HG03521 (cell line): ENCODE data around the gene SORCS2.

Experiments
- ATAC-seq: cut with Tn5 transposase; IDR thresholded peaks from one replicate; pipeline ENCODE4 v1.9.1; 2021; ENCODE audit warnings: mild to moderate bottlenecking, moderate library complexity; ENCODE audit not compliant: unreplicated experiment

Gene SORCS2

DNA sequence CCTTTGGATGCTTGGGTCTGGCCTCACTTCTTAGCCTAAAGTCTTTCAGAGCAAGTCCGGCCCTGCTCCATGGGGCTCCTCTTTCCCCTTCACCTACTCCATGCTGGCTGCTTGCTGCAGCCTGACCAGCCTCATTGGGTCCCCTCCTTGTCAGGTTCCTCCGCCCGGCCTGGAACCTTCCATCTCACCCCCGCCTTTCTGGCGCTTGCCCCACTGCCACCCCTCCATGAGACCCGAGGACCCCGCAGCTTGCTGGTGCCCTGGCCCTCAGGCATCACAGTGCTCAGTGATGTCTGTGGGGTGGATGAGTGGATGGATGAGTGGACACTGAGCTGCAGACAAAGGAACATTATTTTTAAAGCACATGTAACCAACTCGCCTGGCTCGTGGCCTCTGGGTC is 24.7 kb downstream of the SORCS2 start:
- ATAC-seq, result no peak

DNA sequence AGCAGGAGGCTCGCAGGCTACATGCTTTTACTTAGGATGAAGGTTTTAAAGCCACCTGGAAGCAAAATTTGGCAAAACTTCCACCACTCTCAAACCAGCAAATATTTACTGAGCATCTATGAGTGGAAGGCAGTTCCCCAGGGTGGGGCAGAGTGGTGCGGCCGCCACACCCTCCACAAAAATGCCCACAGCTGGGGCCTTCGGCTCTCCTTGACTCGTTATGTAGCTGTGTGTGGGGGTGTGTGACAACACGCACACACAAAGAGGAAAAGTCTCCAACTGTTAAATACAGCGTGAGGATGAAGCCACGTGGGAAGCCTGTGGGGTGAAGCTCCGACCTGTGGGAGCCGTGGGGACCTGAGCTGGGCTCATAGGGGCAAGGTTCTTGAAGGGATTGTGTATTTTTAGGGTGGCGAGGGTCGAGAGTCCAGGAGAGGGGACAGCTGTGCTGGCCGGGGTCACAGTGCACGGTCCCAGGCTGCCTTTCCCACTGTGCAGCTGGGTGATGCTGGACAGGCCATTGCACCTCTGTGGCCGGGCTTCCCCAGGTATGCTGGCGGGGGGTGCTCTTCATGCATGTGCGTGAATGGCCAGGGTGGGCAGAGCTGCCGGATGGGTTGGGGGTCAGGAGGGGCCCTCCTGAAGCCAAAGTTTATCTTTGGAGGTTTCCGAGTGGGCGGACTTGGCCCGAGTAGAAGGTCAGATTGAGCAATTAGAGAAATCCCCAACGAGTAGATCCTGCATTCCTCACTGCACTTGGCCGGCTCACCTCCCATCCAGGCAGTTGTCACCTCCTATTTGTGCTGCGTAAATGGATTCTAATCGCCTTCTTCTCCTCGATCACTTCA is 25.4 kb downstream of the SORCS2 start:
- ATAC-seq, result no peak

DNA sequence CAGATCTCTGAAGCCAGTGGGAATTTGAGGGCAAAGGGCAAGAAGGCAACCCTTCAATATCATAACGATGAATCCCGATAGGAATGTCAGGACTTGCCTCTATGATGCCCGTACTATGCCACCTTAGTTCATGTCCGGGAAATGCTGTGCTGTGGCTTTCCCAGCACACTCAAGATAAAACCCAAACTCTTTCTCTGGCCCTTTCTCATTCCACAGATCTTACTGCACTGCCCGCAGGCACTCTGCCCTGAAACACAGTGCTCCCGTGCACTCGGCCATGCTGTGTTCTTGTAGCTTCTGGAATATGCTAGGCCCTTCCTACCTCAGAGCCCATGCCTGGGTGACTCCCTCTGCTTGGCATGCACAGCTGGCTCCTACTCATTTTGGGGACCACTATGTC is 26.3 kb downstream of the SORCS2 start:
- no peak for ATAC-seq

DNA sequence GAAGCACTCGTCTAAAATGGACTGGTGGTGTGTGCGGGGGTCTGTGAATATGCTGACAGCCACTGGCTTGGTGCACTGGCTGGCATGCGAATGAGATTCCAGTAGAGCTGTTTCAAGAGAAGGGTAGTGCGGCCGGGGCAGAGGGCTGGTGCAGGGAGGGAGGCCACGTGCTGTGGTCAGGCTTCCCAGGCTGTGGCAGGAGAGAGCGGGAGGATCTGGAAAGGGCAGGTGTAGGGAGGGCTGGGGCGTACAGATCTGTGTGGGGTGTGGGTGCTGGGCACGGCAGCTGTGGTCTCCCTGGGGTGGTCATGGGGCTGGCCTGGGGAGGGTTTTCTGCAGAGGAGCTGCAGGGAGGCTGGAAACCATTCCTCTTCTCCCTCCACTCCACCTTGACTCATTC is 30.2 kb downstream of the SORCS2 start:
- no peak for ATAC-seq

DNA sequence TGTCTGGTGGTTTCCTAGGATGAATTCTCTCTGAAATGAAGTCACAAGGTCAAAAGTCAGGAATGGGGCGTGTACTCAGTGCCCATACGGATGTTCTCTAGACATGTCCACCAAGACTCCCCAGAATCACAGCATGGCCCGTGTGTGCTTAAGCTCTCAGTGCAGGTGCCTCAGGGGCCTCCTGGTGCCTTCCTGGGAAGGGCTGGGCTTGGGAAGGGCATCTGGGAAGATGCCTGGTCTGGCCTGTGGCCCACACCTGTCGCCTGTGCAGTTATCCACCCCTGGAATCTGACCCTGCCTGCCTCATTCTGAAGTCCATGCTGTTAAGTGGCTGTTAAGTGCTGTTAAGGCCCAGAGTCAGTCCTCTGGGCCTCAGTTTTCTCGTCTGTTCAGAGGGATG is 31.2 kb downstream of the SORCS2 start:
- no peak for ATAC-seq

DNA sequence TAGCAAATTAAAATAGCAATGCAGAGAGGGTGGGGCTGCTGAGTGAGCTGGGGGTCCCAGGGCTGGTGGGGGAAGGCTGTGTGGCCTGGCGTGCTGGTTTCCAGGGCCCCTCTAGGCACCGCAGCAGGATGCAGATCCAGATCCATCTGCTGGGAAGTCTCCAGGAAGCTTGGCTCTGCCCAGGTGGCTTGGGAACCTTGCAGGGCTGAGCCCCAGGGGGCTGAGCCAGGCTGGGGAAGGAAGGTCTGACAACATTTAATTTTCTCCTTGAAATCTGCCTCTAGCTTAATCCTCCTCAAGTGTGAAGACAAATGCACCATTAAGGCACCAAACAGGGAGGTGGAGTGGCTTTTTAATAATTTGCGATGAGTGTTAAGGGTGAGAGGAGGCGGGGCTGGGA is 31.7 kb downstream of the SORCS2 start:
- no peak for ATAC-seq

DNA sequence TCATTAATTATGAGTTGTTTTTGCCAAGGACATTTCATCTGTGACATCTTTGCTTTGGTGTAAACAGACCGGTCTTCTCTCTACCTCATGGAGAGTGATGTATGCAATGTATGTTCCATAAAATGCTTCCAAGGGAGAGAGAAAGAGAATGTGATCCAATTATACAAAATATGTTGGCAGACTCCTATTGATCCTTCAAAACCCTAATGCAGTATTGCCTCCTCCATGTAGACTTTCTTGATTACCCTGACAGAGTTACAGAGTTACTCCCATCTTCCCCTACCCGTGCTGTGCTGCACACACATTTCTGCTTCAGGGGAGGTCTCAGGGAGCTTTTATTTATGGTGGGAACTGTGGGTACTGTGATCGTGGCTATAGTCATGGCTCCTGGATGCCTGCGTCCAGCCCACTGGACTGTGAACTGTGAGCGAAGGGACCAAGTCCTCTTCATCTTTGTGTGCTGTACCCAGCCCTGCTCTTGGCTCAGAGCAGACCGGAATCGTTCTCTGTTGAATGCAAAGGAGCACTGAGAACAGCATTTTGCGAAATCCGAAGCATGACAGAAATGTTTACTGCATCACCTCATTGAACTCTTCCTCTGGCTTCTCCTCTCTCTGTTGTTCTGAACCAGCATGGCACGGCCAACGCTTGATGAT is 32.7 kb downstream of the SORCS2 start:
- ATAC-seq, result no peak

DNA sequence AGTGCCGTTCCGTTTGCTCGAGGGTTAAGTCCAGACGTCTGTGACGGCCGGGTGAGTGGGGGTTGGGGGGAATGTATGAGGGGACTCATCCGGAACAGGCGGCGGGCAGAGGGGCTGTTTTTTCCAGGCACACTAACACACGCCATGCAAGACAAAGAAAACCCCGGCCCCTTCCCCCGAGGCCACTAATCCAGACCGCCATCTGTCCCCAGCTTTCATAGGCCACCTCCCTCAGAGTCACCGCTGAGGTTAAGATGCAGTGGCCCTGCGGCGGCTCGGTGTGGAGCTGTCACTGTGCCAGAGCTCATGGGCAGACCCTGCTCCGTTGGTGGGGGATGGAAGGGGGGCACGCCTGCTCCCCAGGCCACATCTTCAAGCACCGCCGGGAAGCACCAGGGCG is 34.1 kb downstream of the SORCS2 start:
- ATAC-seq, result no peak

DNA sequence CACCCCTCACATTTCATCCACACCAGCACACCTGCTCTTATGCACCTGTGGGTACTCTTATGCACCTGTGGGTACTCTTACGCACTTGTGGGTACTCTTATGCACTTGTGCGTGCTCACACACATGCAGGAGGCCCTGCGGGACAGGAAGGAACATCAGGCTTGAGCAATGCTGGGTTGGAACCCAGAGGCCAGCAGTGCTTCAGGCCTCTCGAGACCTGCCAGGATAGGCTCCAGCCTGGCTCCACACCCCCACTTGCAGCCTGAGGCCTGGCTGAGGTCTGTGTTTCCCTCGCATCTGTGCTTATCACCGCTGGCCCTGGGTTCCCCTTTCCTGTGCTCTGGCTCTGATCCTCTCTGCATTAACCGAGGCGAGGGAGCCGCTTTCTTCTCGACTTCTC is 34.7 kb downstream of the SORCS2 start:
- ATAC-seq, result no peak

DNA sequence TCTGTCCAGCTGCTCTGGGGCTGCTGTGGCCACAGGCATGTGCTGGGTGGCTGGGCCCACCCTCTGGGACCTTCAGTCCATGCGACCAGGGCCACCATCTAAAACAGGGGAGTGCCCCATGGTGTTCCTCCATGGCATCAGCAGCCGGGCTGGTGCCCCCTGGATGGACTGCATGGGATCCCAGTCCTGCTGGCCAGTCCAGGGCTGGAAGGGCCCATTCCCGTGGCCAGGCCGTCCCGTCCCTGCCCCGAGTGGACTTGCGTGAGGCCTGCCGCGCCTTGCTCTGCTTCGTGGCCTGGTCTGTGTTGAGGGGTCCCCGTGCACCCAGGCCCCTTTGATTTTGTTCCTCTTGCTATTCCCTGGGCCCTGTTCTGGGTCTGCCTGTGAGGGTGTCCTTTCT is 36.4 kb downstream of the SORCS2 start:
- no peak for ATAC-seq

DNA sequence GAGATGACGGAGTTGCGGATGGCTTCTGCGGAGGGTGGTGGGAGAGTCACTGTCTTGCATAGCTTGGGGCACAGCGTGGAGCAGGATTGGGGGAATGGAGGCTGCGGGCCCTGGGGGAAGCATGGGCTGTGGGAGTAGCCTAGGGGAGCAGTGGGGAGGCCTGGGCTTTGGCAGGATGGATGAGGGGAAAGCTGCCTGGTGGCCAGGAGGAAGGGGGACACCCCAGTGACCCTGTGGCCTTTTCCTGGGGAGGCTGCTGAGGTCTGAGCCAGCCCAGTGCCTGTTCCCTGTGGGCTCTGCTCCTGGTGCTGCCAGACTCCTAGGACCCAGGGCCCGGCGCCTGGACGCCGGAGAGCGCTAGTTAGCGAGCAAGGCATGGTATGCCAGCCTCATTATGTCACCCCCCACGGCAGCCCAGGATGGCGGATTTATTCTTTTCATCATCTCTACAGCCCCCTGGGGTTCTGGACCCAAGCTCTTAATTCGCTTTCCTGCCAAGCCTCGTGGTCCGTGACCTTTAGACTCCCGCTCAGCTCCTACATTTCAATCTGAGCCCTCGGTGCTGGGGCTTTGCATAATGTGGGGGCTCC is 39.8 kb downstream of the SORCS2 start:
- no peak for ATAC-seq

DNA sequence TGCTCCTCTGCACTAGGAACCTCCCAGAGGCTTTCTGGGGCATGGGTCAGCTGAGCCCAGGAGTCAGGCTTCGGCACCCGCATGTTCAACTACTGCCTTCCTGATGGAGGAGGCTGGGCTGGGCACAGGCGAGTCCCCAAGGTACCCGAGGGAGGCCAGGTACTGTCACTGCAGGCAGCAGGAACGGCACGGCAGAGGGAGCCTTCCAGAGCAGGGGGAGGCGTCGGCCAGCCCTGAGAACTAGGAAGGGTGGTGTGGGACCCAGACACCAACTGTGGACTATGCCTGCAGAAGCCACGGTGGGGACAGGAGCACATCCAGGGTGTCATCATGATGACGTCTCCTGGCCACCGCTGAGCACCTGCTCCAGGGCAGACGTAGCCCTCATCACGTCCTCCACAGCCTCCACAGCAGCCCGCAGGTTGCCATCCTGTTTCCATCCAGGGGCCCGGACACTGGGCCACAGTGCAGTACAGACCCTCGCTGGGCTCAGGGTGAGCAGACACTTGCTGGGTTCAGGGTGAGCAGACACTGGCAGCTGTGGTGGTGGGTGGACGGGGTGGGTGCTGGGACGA is 40.8 kb downstream of the SORCS2 start:
- ATAC-seq, result no peak

DNA sequence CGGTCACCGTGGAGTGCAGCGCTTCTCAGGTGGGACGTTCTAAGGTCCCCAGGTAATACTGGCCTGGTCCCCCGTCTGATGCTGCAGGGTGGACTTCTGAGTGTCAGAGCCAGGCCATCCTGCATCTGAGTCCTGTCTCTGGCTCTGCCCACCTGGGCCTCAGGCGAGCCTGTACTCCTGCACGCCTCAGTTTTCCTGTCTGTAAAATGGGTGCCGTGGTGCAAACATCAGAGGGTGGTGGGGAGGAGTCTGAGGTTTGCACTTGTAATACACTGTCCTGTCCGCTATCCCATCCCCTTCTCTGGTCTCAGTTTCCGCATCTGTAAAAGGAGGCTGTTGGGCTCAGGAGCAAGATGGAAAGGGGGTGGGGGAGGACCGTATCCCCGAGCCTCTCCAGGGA is 41.3 kb downstream of the SORCS2 start:
- ATAC-seq, result no peak

DNA sequence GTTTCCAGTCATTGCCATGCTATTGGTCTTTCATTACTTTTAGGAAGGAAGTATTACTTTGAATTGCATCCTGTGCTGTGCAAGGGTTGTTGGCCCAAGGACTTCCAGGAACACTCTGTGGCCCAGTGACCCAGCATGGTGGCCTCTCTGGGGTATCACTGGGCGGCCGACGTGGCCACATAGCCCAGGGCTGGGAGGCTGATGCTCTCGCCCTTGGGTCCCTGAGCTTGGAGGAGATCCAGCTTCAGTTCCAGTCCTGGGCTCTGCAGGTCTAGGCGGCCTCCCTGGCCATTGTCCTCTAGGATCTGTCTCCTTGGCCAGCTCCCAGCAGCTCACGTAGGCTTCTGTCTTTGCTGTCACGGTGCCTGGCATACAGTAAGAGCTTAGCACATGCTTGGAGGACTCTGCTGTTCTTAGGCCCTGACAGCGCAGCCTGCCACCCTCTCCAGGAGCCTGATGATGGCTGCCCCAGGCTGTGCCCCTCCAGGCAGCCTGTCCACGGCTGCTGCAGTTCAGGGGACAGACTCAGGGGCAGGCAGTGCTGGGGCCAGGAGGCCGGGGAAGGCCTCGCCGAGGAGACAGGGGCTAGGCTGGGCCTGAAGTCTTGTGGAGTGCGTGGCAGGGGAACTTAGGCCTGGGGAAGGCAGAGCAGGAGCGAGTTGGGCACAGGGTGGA is 42.2 kb downstream of the SORCS2 start:
- no peak for ATAC-seq

DNA sequence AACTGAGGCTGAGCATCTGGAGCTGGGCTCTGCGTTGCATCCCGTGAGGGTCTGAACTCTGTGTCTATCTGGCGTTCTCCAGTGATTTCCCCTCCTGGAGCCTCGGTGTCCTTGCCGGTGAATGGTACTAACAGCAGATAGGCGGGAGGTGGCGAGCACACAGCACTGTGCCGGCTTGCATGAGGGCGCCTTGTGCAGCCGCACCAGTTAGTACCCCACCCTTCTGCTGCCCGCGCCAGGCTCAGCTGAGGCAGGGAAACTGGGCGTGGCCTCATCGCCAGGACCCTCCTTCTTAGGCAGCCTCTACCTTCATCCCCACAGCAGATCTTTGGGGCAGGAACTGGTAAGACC is 42.7 kb downstream of the SORCS2 start:
- ATAC-seq, result no peak

DNA sequence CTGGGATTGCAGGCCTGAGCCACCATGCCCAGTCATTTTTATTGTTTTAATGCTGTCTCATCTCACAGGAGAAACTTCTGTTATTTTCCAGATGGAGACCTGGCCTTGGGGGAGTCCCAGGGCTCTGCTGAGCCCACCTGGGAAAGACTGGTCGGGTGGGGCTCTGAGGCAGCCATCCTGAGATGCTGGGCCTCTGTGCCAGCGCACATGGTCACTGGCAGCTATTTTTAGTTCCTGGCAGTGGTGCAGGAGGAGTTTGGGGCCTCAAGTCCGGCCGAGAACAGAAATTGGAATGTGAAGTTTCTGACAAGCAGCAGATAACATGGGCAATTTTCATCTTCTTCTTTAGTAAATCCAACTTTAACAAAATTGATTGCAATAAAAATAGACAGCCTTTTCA is 44.5 kb downstream of the SORCS2 start:
- ATAC-seq, result no peak

DNA sequence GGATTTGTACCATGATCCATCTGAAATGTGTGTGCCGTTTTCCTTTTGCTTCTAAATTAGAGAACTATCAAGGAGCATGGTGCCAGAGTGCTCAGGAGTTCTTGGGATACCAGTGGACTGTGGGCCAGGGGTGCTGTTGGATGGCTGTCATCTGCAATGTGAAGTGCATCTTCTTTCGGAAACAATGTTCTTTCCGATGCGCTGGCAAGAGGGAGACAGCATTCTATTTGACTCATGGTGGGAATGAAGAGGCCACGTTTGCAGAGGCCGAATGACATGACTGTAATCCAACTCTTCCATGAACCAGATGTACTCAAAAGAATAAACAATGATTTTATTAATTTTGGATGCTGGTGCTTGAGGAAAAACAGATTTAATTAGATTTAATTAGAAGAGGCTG is 45.5 kb downstream of the SORCS2 start:
- ATAC-seq, result no peak

DNA sequence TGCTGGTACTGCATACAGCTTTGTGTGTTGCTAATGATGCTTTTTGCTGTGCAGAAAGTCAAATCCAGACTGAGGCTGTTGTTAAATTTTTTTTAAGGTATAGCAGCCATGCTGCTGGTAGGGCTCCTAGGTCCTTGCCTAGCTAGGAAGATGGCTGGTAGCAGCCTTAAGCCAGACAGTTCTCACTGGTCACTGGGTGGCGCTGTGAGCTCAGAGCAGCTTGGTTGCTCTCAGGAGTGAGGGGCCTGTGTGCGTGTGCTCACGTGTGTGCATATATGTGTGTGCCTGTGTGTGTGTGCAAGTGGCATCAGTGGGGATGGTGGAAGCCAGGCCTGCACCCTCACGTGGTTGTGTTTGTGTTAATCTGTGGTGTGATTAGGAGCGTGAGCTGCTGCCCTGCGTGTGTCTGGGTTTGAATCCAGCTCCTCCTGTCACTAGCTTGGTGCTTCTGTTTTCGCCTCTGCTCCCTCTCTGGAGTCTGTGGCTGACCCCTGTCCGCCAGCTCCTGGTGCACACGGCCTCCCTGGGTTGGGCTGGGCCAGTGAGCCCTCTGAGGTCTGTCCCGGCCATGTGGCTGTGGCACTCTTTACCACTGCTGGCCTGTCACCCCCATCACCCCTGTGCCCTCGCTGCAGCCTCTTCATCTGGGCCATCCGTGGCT is 46.1 kb downstream of the SORCS2 start:
- no peak for ATAC-seq

DNA sequence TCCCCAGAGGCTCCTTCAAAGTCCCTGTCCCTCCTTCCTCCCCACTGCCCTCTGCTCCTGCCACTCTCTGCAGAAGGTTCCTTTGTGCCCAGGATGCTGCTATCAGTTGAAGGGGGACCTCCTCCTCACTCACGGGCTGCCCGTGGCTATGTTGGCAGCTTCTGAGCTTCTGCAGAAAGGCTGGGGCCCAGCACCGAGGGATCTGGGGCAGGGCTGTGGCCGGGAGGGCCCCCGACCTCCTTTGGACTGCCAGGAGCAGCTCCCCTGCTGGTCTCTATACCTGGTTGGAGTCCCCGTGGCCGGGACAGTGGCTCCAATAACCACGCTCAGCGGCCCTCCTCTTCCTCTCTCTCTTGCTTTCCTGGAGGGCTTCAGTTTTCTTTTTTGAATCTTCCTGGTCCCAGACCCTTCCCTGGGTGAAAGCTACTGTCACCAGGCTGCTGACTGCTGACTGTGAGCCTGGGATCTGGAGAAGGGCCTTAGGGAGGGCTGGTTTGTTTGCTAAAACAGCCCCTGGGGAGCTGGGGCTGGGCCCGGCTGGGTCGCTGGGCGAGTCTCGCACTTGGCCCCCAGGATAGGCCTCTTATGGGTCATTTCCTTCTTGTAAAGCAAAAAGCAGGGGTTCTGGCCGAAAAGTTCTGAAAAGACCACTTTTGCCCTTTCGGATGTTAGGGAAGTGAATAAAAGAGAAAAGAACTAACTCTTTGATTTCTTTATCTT is 46.9 kb downstream of the SORCS2 start:
- ATAC-seq, result no peak

DNA sequence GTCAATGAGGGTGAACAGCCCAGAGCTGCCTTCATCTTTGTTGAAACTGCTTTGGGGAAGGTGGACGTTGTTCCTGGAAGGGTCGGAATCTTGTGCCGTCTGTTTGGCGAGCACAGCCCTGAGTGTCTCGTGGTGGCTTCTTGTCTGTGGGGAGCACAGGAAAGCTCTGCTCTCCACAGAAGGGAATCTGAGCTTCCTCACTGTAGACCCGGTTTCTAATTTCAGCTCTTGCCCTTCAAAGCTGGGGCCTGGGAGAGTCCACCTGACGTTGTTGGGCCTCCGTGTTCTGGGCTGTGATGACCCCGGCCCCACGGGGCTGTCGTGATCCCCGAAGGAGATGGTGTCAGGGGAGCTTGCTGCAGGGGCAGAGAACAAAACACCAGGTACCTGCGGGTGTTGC is 47.5 kb downstream of the SORCS2 start:
- no peak for ATAC-seq
